Tibial nerve (tissue), 4 donors: ENCODE measurements around the gene WDR1. TPM values are rescaled to one million over a fixed set of nuclear protein-coding genes. Genes with fewer than 3 reads are reported as not detected.
A peak's percentile ranks its signal among the peaks of the same experiment; 100 is the strongest.

Source experiments
- DNase-seq, 2 donors: peaks; one replicate each; pipeline ENCODE4 v3.0.0-alpha.2; 2019; ENCODE audit warnings: low spot score in 2 of 2
- H3K27ac ChIP-seq, 4 donors: fragments of 200-600 bp; sonication (generic) in 3 of 4; one replicate each; pipeline ENCODE4 v1.5.1; 2017 to 2019; ENCODE audit warnings: mild to moderate bottlenecking in 1 of 4
- H3K27me3 ChIP-seq, 2 donors: fragments of 200-600 bp; sonication (generic) in 1 of 2; one replicate each; pipeline versions ENCODE4 v1.5.1 to v1.6.0; 2017 to 2019
- H3K36me3 ChIP-seq, 3 donors: fragments of 200-600 bp; sonication (generic); one replicate each; pipeline ENCODE4 v1.5.1; 2018 to 2019
- H3K4me1 ChIP-seq, 4 donors: fragments of 200-600 bp; sonication (generic) in 3 of 4; one replicate each; pipeline ENCODE4 v1.5.1; 2017 to 2019
- H3K4me3 ChIP-seq, 4 donors: fragments of 200-600 bp; sonication (generic) in 3 of 4; one replicate each; pipeline ENCODE4 v1.5.1; 2017 to 2019; ENCODE audit warnings: mild to moderate bottlenecking in 1 of 4, moderate library complexity in 1 of 4
- H3K9me3 ChIP-seq, 4 donors: fragments of 200-600 bp; sonication (generic) in 3 of 4; one replicate each; pipeline ENCODE4 v1.5.1; 2017 to 2019
- EP300 ChIP-seq, 2 donors: sonication (generic); formaldehyde crosslinking; IDR thresholded peaks; one replicate each; pipeline ENCODE4 v1.6.1; 2017; ENCODE audit warnings: antibody characterized with exemption in 2 of 2, mild to moderate bottlenecking in 1 of 2
- POLR2A ChIP-seq, 2 donors: fragments of 450-650 bp; IDR thresholded peaks; one replicate each; pipeline ENCODE4 v1.6.1; 2017; ENCODE audit warnings: antibody characterized with exemption in 2 of 2, mild to moderate bottlenecking in 2 of 2, moderate library complexity in 2 of 2
- WGBS, 2 donors: methylation state at CpG; one replicate each; pipeline ENCODE4 v1.1.5; 2018; 5-methylcytosine and 5-hydroxymethylcytosine counted together
- total RNA-seq, 4 donors: library from RNA; depleted of rRNA; stranded (reverse); fragments of >200 nt; gene quantifications; one replicate each; pipeline ENCODE4 v1.1.0, GENCODE V29; 2016
- TF ChIP-seq, protein P1 (sequence below), 5 experiments: fragments of 200-600 bp in 3 of 5; fragments of 450-650 bp in 2 of 5; sonication (generic) in 3 of 5; IDR thresholded peaks; one replicate each; pipeline ENCODE4 v1.5.1; 2016 to 2019; ENCODE audit warnings: antibody characterized with exemption in 5 of 5, mild to moderate bottlenecking in 3 of 5, moderate library complexity in 2 of 5

WDR1 gene
- total RNA-seq, 4 donors from 2014 or later = 142 to 204 (median 148) TPM

DNA sequence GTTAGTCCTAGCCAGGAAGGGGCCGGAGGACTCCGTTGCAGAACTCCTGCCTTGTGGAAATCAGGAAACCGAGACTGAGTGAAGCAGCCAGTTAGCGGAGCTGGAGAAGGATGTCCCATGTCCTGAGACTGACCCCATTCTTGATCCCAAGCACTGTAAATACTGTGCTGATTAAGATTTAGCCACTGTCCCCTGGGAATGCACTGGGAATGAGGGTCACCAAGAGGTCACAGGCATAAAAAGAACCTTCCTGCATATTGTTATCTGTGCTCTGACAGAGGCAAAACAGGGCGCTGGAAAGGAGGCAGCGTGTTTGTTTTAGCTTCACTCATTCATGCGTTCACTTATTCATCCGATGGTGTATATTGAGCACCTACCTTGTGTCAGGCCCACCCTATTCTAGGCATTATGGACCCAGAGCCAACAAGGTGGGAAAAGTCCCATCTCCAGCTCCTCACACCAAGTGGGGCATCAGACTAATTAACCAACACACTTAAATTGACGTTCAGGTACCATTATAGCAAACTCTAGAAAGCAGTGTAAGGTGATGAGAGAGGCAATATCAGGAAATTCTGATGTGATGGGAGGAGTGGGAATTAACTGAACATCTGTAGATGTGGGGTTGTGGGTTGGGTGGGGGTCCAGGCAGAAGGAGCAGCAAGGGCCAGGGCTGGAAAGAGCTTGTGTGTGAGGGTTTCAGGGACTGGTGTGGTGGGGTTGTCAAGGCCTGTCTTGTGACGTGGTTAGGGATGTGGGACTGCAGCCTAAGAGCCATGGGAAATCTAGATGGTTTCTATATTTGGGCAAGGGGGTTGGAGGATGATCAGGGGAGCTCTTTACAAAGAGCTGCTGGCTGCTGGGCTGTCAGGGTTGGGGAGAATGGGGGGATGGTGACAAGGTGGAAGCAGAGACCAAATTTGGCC is 84.7 kb downstream of the WDR1 start:
- Histone ChIP-seq H3K36me3 (no peaks in the 10 kb centered on the region), H3K9me3 (no peaks in the 10 kb centered on the region), H3K27me3 (no peaks in the 10 kb centered on the region), H3K27ac (peak overlapping the region in 3 of 4 donors; percentile 38 to 60 (median 58)), H3K4me1 (peaks cover 0 to 57% (median 18%) of the 10 kb centered on the region in 4 donors), H3K4me3 (no peak overlapping the region)
- TF ChIP-seq POLR2A (IDR thresholded peaks at IDR 0.05) (no peak), EP300 (IDR thresholded peaks at IDR 0.05) (no peak)
- TF ChIP-seq, protein P1, sequence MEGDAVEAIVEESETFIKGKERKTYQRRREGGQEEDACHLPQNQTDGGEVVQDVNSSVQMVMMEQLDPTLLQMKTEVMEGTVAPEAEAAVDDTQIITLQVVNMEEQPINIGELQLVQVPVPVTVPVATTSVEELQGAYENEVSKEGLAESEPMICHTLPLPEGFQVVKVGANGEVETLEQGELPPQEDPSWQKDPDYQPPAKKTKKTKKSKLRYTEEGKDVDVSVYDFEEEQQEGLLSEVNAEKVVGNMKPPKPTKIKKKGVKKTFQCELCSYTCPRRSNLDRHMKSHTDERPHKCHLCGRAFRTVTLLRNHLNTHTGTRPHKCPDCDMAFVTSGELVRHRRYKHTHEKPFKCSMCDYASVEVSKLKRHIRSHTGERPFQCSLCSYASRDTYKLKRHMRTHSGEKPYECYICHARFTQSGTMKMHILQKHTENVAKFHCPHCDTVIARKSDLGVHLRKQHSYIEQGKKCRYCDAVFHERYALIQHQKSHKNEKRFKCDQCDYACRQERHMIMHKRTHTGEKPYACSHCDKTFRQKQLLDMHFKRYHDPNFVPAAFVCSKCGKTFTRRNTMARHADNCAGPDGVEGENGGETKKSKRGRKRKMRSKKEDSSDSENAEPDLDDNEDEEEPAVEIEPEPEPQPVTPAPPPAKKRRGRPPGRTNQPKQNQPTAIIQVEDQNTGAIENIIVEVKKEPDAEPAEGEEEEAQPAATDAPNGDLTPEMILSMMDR (IDR thresholded peaks at IDR 0.05) = no peak
- 61 to 67% methylated on average over 10 of the region's 10 CpGs for WGBS, 2 donors
- DNase-seq = no peak

DNA sequence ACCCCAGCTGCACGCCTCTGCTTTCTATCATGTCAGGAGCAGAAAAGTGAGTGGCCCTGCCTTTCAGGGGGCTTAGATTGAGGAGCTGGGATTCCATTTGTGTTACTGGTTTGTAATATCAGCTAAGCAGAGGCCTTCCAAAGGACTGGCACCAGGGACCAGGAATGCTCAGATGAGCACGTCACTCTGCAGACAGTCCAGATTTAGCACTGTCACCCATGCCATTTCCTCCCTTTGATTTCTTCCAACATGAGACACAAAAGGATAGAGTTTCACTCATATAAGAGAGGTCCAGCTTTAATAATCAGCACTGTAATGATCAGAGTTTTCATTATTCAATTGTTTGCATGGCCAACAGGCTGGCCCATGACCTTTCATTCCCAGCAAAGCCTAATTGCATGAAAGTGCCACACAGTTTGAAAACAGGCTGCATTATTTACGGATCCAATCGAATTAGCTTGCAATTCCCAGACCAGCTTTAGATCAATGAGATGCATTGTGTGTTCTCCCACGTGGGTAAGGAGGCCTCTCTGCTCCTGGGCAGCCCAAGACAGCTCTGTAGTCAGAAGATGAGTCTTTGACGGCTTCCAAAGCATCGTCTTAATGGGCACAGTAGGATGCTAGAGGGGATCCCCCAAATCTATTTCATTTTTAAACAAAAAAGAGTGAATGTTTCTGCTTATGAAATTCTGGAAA is 85.5 kb downstream of the WDR1 start:
- peak overlapping the region in 2 of 4 donors; percentile 58 to 60 for H3K27ac ChIP-seq
- no peaks in the 10 kb centered on the region for H3K9me3 ChIP-seq
- WGBS, 2 donors = 34 to 50% methylated on average over 7 of the region's 7 CpGs
- H3K4me1 ChIP-seq = peaks cover 0 to 57% (median 18%) of the 10 kb centered on the region in 4 donors
- H3K27me3 ChIP-seq = no peaks in the 10 kb centered on the region
- no peak for DNase-seq
- no peak overlapping the region for H3K4me3 ChIP-seq
- H3K36me3 ChIP-seq = no peaks in the 10 kb centered on the region
- TF ChIP-seq, protein P1 (IDR thresholded peaks at IDR 0.05) = no peak
- TF ChIP-seq POLR2A (IDR thresholded peaks at IDR 0.05) = no peak
- TF ChIP-seq EP300 (IDR thresholded peaks at IDR 0.05) = no peak

GRCh38 chr4:10029403-10029802 is 87.2 kb downstream of the WDR1 start:
- Histone ChIP-seq H3K27ac (no peak overlapping the region), H3K36me3 (no peaks in the 10 kb centered on the region), H3K4me3 (no peak overlapping the region), H3K9me3 (no peaks in the 10 kb centered on the region), H3K27me3 (no peaks in the 10 kb centered on the region), H3K4me1 (peaks cover 0 to 57% (median 18%) of the 10 kb centered on the region in 4 donors)
- DNase-seq = no peak
- WGBS, 2 donors = 95 to 97% methylated on average over 4 of the region's 4 CpGs
- TF ChIP-seq POLR2A (IDR thresholded peaks at IDR 0.05) = no peak
- no peak for TF ChIP-seq EP300 (IDR thresholded peaks at IDR 0.05)
- TF ChIP-seq, protein P1 (IDR thresholded peaks at IDR 0.05) = no peak

- TF ChIP-seq, protein P1 (IDR thresholded peaks at IDR 0.05) = no peak
- TF ChIP-seq POLR2A (IDR thresholded peaks at IDR 0.05) = no peak
- no peak for TF ChIP-seq EP300 (IDR thresholded peaks at IDR 0.05)
- no peak overlapping the region for H3K27ac ChIP-seq
- H3K27me3 ChIP-seq = no peaks in the 10 kb centered on the region
- peaks cover 0 to 52% (median 18%) of the 10 kb centered on the region in 4 donors for H3K4me1 ChIP-seq
- DNase-seq = no peak
- no peak overlapping the region for H3K4me3 ChIP-seq
- WGBS, 2 donors = 62 to 66% methylated on average over 4 of the region's 4 CpGs
- H3K36me3 ChIP-seq = no peaks in the 10 kb centered on the region
- H3K9me3 ChIP-seq = no peaks in the 10 kb centered on the region
Observed at GRCh38 chr4:10028910-10029309, 87.7 kb downstream of the WDR1 start.

DNA sequence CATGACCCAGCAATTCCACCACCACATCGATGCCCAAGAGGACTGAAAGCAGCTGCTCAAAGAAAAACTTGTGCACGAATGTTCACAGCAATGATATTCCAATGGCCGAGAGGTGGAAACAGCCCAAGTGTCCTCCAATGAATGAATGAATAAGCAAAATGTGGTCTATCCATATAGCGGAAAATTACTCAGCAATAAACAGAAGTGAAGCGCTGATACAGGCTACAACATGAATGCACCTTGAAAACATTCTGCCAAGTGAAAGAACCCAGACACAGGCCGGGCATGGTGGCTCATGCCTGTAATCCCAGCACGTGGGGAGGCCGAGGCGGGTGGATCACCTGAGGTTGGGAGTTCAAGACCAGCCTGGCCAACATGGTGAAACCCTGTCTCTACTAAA is 90.1 kb downstream of the WDR1 start:
- TF ChIP-seq, protein P1 (IDR thresholded peaks at IDR 0.05) = no peak
- no peak for TF ChIP-seq POLR2A (IDR thresholded peaks at IDR 0.05)
- TF ChIP-seq EP300 (IDR thresholded peaks at IDR 0.05) = no peak
- no peaks in the 10 kb centered on the region for H3K9me3 ChIP-seq
- H3K27ac ChIP-seq = no peak overlapping the region
- WGBS, 2 donors = 73 to 78% methylated on average over 9 of the region's 9 CpGs
- DNase-seq = no peak
- H3K36me3 ChIP-seq = no peaks in the 10 kb centered on the region
- no peak overlapping the region for H3K4me3 ChIP-seq
- no peaks in the 10 kb centered on the region for H3K27me3 ChIP-seq
- H3K4me1 ChIP-seq = peaks cover 0 to 48% (median 7%) of the 10 kb centered on the region in 4 donors
